Thymus (tissue), 11 donors: ENCODE measurements around the gene ZNF92. TPM values are rescaled to one million over a fixed set of nuclear protein-coding genes. Genes with fewer than 3 reads are reported as not detected.
"Not testable (repeated sequence)": the region's sequence is repeated elsewhere in the genome, so short reads cannot be mapped to it uniquely, and the experiment has no call there.

Source experiments
- DNase-seq, 9 donors: peaks; one replicate each; pipeline ENCODE4 v3.0.0-alpha.2; 2013; ENCODE audit warnings: low spot score in 9 of 9, low read depth in 6 of 9, missing footprints in 1 of 9
- H3K27ac ChIP-seq, 2 donors: one replicate each; pipeline ENCODE4 v1.5.1; 2013; ENCODE audit warnings: control low read depth in 1 of 2, low read depth in 1 of 2, low read length in 1 of 2, mild to moderate bottlenecking in 1 of 2, moderate library complexity in 1 of 2
- H3K27me3 ChIP-seq, 2 donors: one replicate each; pipeline ENCODE4 v1.5.1; 2013; ENCODE audit warnings: low read length in 1 of 2; ENCODE audit not compliant: control insufficient read depth in 2 of 2, insufficient read depth in 1 of 2
- H3K36me3 ChIP-seq, 2 donors: one replicate each; pipeline ENCODE4 v1.5.1; 2013; ENCODE audit warnings: low read length in 1 of 2, mild to moderate bottlenecking in 1 of 2, moderate library complexity in 1 of 2; ENCODE audit not compliant: control insufficient read depth in 2 of 2, insufficient read depth in 2 of 2
- H3K4me1 ChIP-seq, 2 donors: one replicate each; pipeline ENCODE4 v1.5.1; 2013; ENCODE audit warnings: low read length in 2 of 2; ENCODE audit not compliant: control insufficient read depth in 2 of 2, insufficient read depth in 2 of 2
- H3K4me3 ChIP-seq, 2 donors: one replicate each; pipeline ENCODE4 v1.5.1; 2013; ENCODE audit warnings: low read length in 2 of 2, control low read depth in 1 of 2, mild to moderate bottlenecking in 1 of 2
- H3K9me3 ChIP-seq, 2 donors: one replicate each; pipeline ENCODE4 v1.5.1; 2013; ENCODE audit warnings: low read length in 1 of 2, mild to moderate bottlenecking in 1 of 2; ENCODE audit not compliant: control insufficient read depth in 2 of 2, insufficient read depth in 1 of 2
- WGBS: extraction: QIAGEN DNeasy Blood & Tissue Kit; methylation state at CpG from one replicate; pipeline ENCODE4 v1.1.7; 2013; 5-methylcytosine and 5-hydroxymethylcytosine counted together
- polyA plus RNA-seq: library from polyadenylated mRNA; stranded (reverse); fragments of 200-250 nt; gene quantifications from one replicate; pipeline ENCODE4 v1.2.3, GENCODE V29; 2013
- total RNA-seq: library from RNA; stranded (reverse); fragments of 120-200 nt; gene quantifications from one replicate; pipeline ENCODE4 v1.2.4, GENCODE V29; 2013
- donor health status: healthy.

ZNF92 gene
- total and polyA plus RNA-seq, 2 donors = 11.4 to 17.0 TPM

- Histone ChIP-seq H3K9me3 (no peaks in the 10 kb centered on the region), H3K4me3 (no peak overlapping the region), H3K4me1 (peaks cover 7 to 12% of the 10 kb centered on the region in 2 donors), H3K27me3 (no peaks in the 10 kb centered on the region), H3K36me3 (peaks cover 0 to 4% of the 10 kb centered on the region in 2 donors), H3K27ac (no peak overlapping the region)
- no peak for DNase-seq
- 95% methylated on average over 5 of the region's 5 CpGs for WGBS
Observed at GRCh38 chr7:65371468-65371867, 2.2 kb upstream of the ZNF92 start.

- H3K36me3 ChIP-seq = peaks cover 8 to 12% of the 10 kb centered on the region in 2 donors
- DNase-seq = no peak
- WGBS = 94% methylated on average over 3 of the region's 3 CpGs
- H3K4me3 ChIP-seq = no peak overlapping the region
- H3K4me1 ChIP-seq = peaks cover 4 to 12% of the 10 kb centered on the region in 2 donors
- H3K27me3 ChIP-seq = no peaks in the 10 kb centered on the region
- H3K9me3 ChIP-seq = no peaks in the 10 kb centered on the region
- no peak overlapping the region for H3K27ac ChIP-seq
Observed at GRCh38 chr7:65379318-65379717, 5.7 kb downstream of the ZNF92 start.

GRCh38 chr7:65381742-65382141 lies 8.1 kb downstream of the ZNF92 start:
- peaks cover 8% of the 10 kb centered on the region in 2 donors for H3K36me3 ChIP-seq
- H3K27ac ChIP-seq = no peak overlapping the region
- DNase-seq = no peak
- WGBS = 97% methylated on average over 3 of the region's 3 CpGs
- H3K9me3 ChIP-seq = no peaks in the 10 kb centered on the region
- H3K4me3 ChIP-seq = no peak overlapping the region
- no peaks in the 10 kb centered on the region for H3K27me3 ChIP-seq
- no peaks in the 10 kb centered on the region for H3K4me1 ChIP-seq

GRCh38 chr7:65382452-65382851 lies 8.8 kb downstream of the ZNF92 start:
- H3K36me3 ChIP-seq = peaks cover 8% of the 10 kb centered on the region in 2 donors
- WGBS = 97% methylated on average over 3 of the region's 3 CpGs
- no peaks in the 10 kb centered on the region for H3K27me3 ChIP-seq
- H3K4me1 ChIP-seq = no peaks in the 10 kb centered on the region
- no peak for DNase-seq
- H3K9me3 ChIP-seq = no peaks in the 10 kb centered on the region
- H3K4me3 ChIP-seq = no peak overlapping the region
- H3K27ac ChIP-seq = no peak overlapping the region

GRCh38 chr7:65387891-65388290 lies 14.2 kb downstream of the ZNF92 start:
- Histone ChIP-seq H3K4me1 (no peaks in the 10 kb centered on the region), H3K9me3 (no peaks in the 10 kb centered on the region), H3K36me3 (peaks cover 14 to 22% of the 10 kb centered on the region in 2 donors), H3K27ac (no peak overlapping the region), H3K4me3 (no peak overlapping the region), H3K27me3 (no peaks in the 10 kb centered on the region)
- DNase-seq = no peak
- WGBS = 99% methylated on average over 2 of the region's 2 CpGs

GRCh38 chr7:65390588-65390987 lies 16.9 kb downstream of the ZNF92 start:
- DNase-seq = no peak
- Histone ChIP-seq H3K4me1 (no peaks in the 10 kb centered on the region), H3K9me3 (peaks cover 0 to 4% of the 10 kb centered on the region in 2 donors), H3K27me3 (no peaks in the 10 kb centered on the region), H3K27ac (no peak overlapping the region), H3K36me3 (peaks cover 14 to 25% of the 10 kb centered on the region in 2 donors), H3K4me3 (no peak overlapping the region)
- 96% methylated on average over 4 of the region's 4 CpGs for WGBS

- Histone ChIP-seq H3K4me1 (no peaks in the 10 kb centered on the region), H3K27me3 (no peaks in the 10 kb centered on the region), H3K27ac (no peak overlapping the region), H3K9me3 (peaks cover 0 to 13% of the 10 kb centered on the region in 2 donors), H3K36me3 (peaks cover 7 to 30% of the 10 kb centered on the region in 2 donors), H3K4me3 (no peak overlapping the region)
- DNase-seq = no peak
- WGBS = 95% methylated on average over 4 of the region's 4 CpGs
Observed at GRCh38 chr7:65397730-65398142, 24.1 kb downstream of the ZNF92 start.

- H3K4me1 ChIP-seq, H3K27me3 ChIP-seq, DNase-seq, H3K27ac ChIP-seq, H3K4me3 ChIP-seq: not testable (repeated sequence)
- Histone ChIP-seq H3K36me3 (peaks cover 6 to 28% of the 10 kb centered on the region in 2 donors), H3K9me3 (peaks cover 0 to 17% of the 10 kb centered on the region in 2 donors)
- WGBS = 99% methylated on average over 3 of the region's 3 CpGs
Observed at GRCh38 chr7:65398671-65399070, 25.0 kb downstream of the ZNF92 start.

- Histone ChIP-seq H3K9me3 (peaks cover 0 to 22% of the 10 kb centered on the region in 2 donors), H3K36me3 (peaks cover 6 to 28% of the 10 kb centered on the region in 2 donors)
- not testable (repeated sequence) for DNase-seq, H3K4me3 ChIP-seq, H3K27ac ChIP-seq, H3K27me3 ChIP-seq, H3K4me1 ChIP-seq
- 97% methylated on average over 1 of the region's 1 CpG for WGBS
Observed at GRCh38 chr7:65399101-65399500, 25.4 kb downstream of the ZNF92 start.

- no peak for DNase-seq
- 67% methylated on average over 1 of the region's 1 CpG for WGBS
- H3K9me3 ChIP-seq = peaks cover 2 to 21% of the 10 kb centered on the region in 2 donors
- no peaks in the 10 kb centered on the region for H3K27me3 ChIP-seq
- H3K4me1 ChIP-seq = no peaks in the 10 kb centered on the region
- H3K27ac ChIP-seq = no peak overlapping the region
- H3K36me3 ChIP-seq = peaks cover 3 to 6% of the 10 kb centered on the region in 2 donors
- no peak overlapping the region for H3K4me3 ChIP-seq
Observed at GRCh38 chr7:65404020-65404419, 30.4 kb downstream of the ZNF92 start.
